Inflammatory macrophage treated with lipopolysaccharide for 1 hour (primary cell): ENCODE measurements around the gene IL5RA.

Experiments
- DNase-seq, 2 donors: peaks; one replicate each; pipeline ENCODE4 v3.0.0-alpha.2; 2020 to 2022

The IL5RA gene

DNA sequence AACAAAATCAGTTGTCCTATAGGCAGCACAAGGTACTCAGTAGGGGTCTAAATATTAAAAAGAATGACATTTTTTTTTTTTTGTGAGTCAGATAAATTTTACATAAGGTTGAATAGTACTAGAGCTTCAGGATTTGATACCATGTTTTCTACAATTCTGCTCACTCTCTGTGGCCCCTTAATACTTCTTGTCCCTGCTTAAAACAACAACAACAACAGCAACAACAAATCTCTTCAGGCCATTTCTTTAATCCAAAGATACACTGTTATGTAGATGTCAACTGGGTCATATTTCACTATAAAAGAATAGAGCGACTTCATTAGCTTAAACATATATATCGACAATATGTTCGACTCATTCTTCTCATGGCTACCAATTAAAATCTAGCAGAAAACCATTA lies 3.0 kb downstream of the IL5RA start:
- DNase-seq: no peak

DNA sequence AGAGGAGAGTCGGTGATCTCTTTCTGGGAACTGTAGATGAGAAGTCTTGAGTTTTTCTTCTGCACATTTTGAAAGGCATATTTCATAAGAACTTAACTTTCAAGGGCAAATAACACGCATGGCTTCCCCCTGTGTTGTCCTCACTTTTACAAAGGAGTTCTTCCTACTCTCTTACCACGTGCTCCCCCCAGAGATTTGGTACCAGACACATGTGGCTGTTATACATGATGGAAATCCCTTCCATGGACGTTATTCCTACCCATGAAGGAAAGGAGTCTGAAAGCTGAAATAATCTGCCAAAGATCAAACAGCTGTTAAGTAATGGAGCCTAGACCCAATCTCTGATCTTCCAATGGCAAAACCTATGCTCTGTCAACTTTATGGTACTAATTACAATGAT lies 4.4 kb downstream of the IL5RA start:
- DNase-seq: no peak

- DNase-seq: no peak
Observed at GRCh38 chr3:3105246-3105645, 4.9 kb downstream of the IL5RA start.

- DNase-seq: no peak
Observed at GRCh38 chr3:3102751-3103150, 7.4 kb downstream of the IL5RA start.

- DNase-seq: no peak
Observed at GRCh38 chr3:3101660-3102458, 8.3 kb downstream of the IL5RA start.

- DNase-seq: no peak
Observed at GRCh38 chr3:3097958-3098357, 12.2 kb downstream of the IL5RA start.

GRCh38 chr3:3089017-3089416 lies 21.2 kb downstream of the IL5RA start:
- DNase-seq: no peak

- DNase-seq: no peak
Observed at GRCh38 chr3:3087716-3088465, 22.3 kb downstream of the IL5RA start.

DNA sequence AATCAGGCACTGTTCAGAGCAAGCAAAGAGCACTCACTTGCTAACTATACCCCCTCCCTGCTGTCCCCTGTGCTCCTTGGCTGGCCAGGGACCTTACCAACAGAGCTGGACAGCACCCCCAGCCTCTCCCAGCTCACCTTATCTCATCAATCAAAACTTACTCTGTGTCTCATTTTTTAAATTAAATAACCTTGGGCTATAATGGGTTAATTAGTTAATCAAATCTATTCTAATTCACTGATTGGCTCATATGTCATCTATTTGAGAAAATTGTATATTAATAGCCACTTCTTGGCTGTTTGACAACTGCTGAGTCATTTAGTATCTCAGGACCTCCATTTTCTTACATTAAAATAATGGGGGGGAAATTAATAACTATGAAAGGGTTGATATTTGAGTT lies 22.9 kb downstream of the IL5RA start:
- DNase-seq: no peak

DNA sequence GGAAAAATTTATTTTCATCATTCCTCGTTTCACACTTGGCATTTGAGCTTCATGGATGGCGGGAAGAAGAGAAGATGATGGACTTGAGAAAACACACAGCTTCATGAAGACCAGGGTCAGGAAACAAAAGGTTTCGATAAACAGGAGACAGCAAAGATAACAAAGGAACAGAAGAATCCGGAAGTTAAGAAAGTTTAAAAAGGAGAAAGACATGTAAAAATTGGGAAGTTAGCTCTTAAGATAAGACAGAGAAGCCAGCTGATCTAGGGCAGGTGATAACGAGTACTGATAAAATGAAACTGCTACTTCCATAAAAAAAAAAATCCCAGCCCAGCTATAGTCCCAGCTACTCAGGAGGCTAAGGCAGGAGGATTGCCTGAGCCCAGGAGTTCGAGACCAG lies 23.9 kb downstream of the IL5RA start:
- no peak for DNase-seq

DNA sequence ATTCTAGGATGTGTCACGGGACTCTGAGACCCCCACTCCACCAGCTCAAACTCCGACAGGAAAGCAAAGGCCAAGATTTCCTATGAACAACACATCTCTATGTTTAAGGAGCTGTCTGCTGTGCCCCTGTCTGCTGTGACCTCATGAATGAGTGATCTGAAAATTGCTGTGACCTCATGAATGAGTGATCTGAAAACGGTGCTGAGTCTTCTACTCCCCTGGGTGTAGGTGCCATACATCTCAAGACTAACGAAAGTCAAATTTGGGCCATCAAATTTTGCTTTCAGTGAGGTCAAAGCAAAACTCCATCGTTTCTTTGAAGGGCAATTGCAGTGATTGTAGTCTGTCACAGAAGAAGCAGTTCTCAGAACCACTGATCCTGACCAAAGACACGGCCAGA lies 24.4 kb downstream of the IL5RA start:
- DNase-seq: no peak

DNA sequence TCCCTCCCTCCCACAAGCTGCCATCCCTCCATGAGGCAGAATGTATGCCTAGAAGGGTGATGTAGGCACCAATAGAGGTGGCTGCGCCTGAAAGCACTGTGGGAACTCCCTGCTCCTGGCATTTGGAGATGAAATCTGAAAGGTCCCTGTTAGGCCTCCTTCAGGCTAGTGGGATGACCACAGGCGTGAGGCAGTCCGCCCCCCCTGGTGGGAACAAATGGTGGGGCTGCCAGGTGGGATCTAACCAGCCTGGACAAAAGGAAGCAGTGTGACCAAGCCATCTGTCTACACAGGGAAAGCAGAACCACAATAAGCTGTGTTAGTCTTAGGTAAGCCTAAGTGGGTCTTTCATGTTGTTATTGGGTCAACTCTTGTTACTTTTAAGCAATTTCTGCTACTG lies 25.3 kb downstream of the IL5RA start:
- no peak for DNase-seq

- no peak for DNase-seq
Observed at GRCh38 chr3:3082234-3082924, 27.8 kb downstream of the IL5RA start.

- no peak for DNase-seq
Observed at GRCh38 chr3:3081381-3082233, 28.6 kb downstream of the IL5RA start.

GRCh38 chr3:3080309-3080708 lies 29.9 kb downstream of the IL5RA start:
- no peak for DNase-seq

DNA sequence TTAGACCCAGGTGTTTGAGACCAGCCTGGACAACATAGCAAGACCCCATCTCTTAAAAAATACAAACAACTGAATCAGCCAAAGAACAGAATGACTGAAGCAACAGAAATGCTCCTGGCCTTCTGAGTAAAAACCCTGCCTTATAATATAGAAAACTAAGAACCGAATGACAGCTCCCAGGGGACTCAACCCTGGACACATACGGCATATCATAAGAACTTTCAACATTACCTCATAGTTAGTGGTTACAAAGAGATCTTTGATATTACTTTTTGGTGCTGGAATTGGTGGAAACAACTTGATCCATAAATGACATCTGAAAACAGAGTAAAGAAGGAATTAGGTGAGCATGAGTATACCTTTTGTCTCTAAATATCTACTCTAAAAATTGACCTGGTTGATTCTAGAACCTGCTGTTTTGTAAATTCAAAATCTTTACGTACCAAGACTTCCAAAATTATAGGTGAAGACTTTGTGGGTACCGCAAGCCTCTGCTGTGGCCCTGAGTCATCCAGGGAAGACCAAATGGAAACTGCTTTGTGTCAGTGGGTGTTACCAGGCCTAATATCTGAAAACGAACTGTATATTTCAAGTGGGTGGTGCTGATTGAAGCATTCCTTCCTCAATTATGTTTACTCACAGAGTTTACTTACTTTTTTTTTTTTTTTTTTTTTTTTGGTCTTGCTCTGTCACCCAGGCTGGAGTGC lies 35.5 kb downstream of the IL5RA start:
- no peak for DNase-seq

DNA sequence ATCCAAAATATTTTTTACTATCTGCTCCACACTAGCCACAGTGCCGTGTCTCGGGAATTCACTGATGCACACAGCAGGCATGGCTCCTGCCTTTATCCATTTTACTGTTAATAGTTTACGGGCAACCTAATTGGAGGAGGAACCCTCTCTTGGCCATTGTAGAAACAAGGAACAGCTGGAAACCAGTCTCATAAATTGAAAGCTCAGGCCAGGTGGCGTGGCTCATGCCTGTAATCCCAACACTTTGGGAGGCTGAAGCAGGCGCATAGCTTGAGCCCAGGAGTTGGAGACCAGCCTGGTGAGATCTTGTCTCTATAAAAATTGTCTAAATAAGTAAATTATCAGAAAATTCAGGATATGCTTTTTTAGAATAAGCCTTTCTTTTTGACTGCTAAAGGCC lies 39.0 kb downstream of the IL5RA start:
- no peak for DNase-seq

- DNase-seq: no peak
Observed at GRCh38 chr3:3069723-3070122, 40.5 kb downstream of the IL5RA start.

DNA sequence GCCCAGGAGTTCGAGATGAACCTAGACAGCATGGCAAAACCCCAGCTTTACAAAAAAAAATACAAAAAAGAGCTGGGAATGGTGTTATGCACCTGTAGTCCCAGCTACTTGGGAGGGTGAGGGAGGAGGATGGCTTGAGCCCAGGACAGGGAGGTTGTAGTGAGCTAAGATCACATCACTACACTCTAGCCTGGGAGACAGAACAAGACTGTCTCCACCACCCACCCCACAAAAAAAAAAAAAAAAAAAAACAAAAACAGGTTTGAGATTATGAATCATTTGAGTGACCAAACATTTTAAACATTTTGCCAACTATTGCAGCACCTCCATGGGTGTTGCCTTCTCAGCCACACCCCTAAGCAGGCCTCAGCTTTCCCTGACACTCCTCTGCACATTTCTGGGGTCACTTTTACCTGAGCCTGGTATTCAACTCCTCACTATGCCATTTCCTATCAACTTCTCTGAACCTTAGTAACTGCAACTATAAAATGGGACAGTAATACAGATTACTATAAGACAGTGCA lies 41.8 kb downstream of the IL5RA start:
- no peak for DNase-seq

DNA sequence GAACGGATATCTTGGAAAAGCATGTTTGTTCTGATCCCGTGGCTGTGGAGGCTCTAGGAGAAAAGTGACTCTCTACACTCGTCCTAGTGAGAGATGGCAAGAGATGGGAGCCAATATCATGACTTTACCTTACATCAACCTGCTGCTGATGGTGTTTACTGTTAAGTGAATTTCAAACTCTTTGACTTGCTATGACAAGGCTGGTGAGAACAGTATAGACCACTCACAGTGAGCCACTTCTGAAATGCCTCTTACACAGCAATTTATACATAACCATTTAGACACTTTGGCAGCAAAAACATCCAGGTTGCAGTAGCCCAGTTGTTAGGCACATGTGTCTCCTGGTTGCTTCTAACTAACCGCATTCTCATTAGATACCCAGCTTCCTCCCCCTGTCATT lies 43.3 kb downstream of the IL5RA start:
- DNase-seq: no peak

GRCh38 chr3:3066378-3066777 lies 43.8 kb downstream of the IL5RA start:
- no peak for DNase-seq

- DNase-seq: no peak
Observed at GRCh38 chr3:3065876-3066275, 44.3 kb downstream of the IL5RA start.
